Measurements from ENCODE around the gene BCL7A. TPM values are rescaled to one million over a fixed set of nuclear protein-coding genes. Genes with fewer than 3 reads are reported as not detected.

BCL7A gene
- total RNA-seq, 2 experiments from 2014 or later: 6.2 to 8.1 TPM

DNA sequence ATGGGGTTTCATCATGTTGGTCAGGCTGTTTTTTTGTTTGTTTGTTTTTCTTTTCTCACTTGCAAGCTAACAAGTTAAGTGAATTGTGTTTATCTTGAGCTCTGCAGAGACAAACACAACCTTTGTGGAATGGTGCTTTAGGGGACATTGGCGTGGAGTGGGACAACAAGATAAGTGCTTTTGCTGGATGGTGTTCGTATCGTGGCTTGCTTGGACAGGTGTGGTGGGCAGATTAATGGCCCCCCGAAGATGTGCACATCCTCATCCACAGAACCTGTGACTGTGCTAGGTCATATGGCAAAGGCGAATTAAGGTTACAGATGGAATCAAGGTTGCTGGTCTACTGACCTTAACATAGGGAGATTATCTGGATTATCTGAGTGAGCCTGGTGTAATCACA lies 63.9 kb downstream of the BCL7A start:
- CTCF ChIA-PET: interaction anchor here (0.9 to 4.3 kb wide), 6 partner anchors 13 to 37 kb away, joined by 3 to 29 read pairs (median 8); no protein-coding TSS in a partner anchor
- no peak for DNase-seq
- peak overlapping the region; percentile 52 for H3K4me3 Mint-ChIP-seq
- peak overlapping the region; percentile 90 for H3K27ac Mint-ChIP-seq
- H3K4me1 Mint-ChIP-seq (ENCODE audit: low read depth): peaks cover 88% of the 10 kb centered on the region
- POLR2A ChIA-PET: interaction anchor here (0.6 to 2.0 kb wide), 2 partner anchors 10 to 458 kb away, joined by 3 to 6 read pairs; no protein-coding TSS in a partner anchor
- H3K36me3 Mint-ChIP-seq (ENCODE audit: low read depth): peaks cover 65% of the 10 kb centered on the region
- H3K27me3 Mint-ChIP-seq (ENCODE audit: low read depth): no peaks in the 10 kb centered on the region
- no peaks in the 10 kb centered on the region for H3K9me3 Mint-ChIP-seq (ENCODE audit: insufficient read depth)
- no peak for ATAC-seq

DNA sequence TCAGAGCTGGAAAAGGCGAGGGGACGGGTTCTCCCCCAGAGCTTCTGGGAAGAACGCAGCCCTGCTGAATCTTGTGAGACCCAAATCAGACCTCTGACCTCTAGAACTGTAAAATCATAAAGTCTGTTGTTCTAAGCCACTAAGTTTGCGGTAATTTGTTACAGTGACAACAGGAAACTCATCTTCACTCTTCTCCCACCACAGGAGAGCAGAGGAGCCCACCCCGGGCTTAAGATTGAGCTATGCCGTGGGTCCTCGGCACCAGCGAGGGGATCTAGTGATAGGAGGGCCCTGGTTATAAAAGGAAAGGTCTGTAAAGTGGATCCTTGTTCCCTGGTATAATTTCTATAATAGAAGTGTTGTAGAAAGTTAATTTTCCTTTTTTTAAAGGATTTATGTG lies 64.4 kb downstream of the BCL7A start:
- ChIA-PET CTCF (interaction anchor here (0.9 to 4.3 kb wide), 6 partner anchors 12 to 37 kb away, joined by 3 to 29 read pairs (median 8); no protein-coding TSS in a partner anchor), POLR2A (interaction anchor here (0.6 to 2.0 kb wide), 3 partner anchors 10 to 459 kb away, joined by 3 to 6 read pairs (median 4); no protein-coding TSS in a partner anchor)
- ATAC-seq (peak; percentile 24), DNase-seq (no peak)
- H3K4me3 Mint-ChIP-seq: peak overlapping the region; percentile 52
- H3K27ac Mint-ChIP-seq: peak overlapping the region; percentile 90
- peaks cover 90% of the 10 kb centered on the region for H3K4me1 Mint-ChIP-seq (ENCODE audit: low read depth)
- H3K9me3 Mint-ChIP-seq (ENCODE audit: insufficient read depth): no peaks in the 10 kb centered on the region
- H3K27me3 Mint-ChIP-seq (ENCODE audit: low read depth): no peaks in the 10 kb centered on the region
- H3K36me3 Mint-ChIP-seq (ENCODE audit: low read depth): peaks cover 69% of the 10 kb centered on the region

DNA sequence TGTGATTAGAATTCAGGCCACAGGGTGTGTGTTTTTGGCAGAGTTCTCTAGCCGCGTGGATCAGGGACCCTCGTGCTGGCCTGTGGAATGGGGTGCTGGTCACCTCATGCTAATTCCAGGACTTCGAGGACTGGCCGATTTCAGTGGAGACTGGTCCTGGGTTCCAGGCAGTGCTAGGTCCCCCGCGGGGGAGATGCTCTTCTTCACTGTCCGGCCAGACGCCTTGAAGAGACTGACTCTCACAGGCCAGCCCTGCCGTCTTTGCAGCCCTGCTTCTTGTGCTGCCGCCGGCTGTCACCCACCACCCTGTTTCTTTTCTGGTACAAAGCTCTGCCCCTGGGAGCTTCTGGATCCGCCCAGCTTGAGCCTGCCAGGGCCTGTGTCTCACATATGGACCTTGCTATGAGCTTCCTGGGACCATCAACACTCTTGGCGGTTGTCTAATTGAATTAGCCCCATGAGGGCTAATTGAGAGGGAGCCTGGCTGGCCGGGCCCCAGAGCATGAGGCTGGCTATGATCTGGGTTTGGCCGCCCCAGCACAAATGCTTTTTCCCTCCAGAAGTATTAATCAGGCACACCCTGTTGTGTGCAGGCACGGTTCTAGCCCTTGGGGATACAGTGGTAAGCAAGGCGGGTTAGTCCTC lies 65.1 kb downstream of the BCL7A start:
- no peak overlapping the region for H3K4me3 Mint-ChIP-seq

DNA sequence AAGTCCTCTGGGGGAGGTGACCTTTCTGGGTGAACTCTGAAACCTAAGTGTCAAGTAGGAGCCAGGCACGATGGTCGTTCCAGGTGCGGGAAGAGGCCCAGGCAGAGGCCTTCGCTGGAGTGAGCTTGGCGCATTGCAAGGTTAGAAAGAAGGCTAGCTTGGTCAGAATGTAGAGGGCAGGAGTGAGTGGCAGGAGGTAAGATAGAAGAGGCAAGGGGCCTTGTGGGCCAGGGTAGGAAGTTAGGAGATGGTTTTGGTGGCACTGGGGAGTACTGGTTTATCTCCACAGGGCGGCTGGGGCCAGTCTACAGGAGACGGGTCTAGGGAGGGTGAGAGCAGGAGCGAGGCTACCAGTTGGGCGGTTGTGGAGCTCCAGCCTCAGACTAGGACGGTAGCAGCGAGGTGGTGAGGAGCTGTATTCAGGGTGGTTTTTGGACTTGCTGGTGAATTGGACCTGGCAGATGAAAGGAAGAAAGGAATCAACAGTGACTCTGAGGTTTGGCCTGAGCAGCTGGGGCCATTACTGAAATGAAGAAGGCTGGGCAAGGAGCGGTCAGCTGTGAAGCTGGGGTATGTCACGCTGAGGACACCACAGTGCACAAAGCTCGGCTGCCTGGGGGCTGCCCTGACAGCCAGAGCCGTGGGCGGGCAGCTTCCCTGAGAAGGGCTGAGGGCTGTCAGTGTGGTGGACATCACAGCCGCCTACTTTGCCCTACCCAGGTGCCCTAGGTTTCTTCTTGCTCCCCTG lies 65.9 kb downstream of the BCL7A start:
- ChIA-PET CTCF (interaction anchor here (1.2 to 4.3 kb wide), 6 partner anchors 10 to 35 kb away, joined by 3 to 29 read pairs (median 4); no protein-coding TSS in a partner anchor), POLR2A (interaction anchor here (1.1 to 2.0 kb wide), 4 partner anchors 8 to 35 kb away, joined by 3 to 6 read pairs (median 4); partner anchors contain the start of gene MLXIP)
- peaks cover 82% of the 10 kb centered on the region for H3K4me1 Mint-ChIP-seq (ENCODE audit: low read depth)
- ATAC-seq (no peak), DNase-seq (no peak)
- no peak overlapping the region for H3K4me3 Mint-ChIP-seq
- peak overlapping the region; percentile 43 for H3K27ac Mint-ChIP-seq
- no peaks in the 10 kb centered on the region for H3K27me3 Mint-ChIP-seq (ENCODE audit: low read depth)
- H3K9me3 Mint-ChIP-seq (ENCODE audit: insufficient read depth): no peaks in the 10 kb centered on the region
- peaks cover 69% of the 10 kb centered on the region for H3K36me3 Mint-ChIP-seq (ENCODE audit: low read depth)

More for the DNA sequence above, 65.1 kb downstream of the BCL7A start:
- H3K4me1 Mint-ChIP-seq (ENCODE audit: low read depth): peaks cover 90% of the 10 kb centered on the region
- peaks cover 67% of the 10 kb centered on the region for H3K36me3 Mint-ChIP-seq (ENCODE audit: low read depth)
- ChIA-PET POLR2A (interaction anchor here (1.0 to 2.0 kb wide), 2 partner anchors 9 to 12 kb away, joined by 4 to 6 read pairs; no protein-coding TSS in a partner anchor), CTCF (interaction anchor here (1.6 to 4.3 kb wide), 4 partner anchors 11 to 36 kb away, joined by 3 to 29 read pairs (median 9); no protein-coding TSS in a partner anchor)
- DNase-seq (no peak), ATAC-seq (no peak)
- H3K27me3 Mint-ChIP-seq (ENCODE audit: low read depth): no peaks in the 10 kb centered on the region
- peak overlapping the region; percentile 90 for H3K27ac Mint-ChIP-seq
- H3K9me3 Mint-ChIP-seq (ENCODE audit: insufficient read depth): no peaks in the 10 kb centered on the region

DNA sequence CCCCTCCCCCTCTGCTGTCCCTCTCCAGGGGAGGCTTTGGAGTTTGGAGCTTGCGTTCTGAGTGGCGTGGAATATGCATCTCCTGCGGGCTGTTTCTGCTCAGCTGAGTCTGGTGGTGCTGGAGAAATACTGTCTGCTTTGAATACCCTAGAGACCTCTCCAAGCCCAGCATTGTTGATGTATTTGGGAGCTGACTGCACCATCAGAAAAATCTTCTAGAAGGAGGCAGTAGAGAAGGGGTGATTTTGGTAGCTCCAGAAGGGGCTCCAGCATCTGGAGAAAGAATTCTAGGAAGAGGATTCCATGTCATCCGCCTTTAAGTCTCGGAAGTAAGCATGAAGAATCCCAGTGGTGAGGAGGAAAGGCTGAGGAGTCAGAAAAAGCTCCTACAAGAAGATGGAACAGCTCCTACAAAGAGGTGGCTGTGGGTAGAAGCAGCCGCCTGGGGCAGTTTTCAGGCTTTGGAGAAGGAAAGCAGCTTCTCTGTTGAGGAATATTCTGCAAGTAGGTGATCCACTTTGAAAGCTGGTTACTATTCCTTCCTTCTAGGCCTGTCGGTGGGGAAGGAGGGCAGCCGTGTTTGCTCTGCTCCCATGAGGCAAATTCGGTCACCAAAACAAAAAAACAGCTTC lies 66.6 kb downstream of the BCL7A start:
- ChIA-PET POLR2A (interaction anchor here (0.5 to 1.4 kb wide), 4 partner anchors 9 to 412 kb away, joined by 3 to 5 read pairs (median 4); partner anchors contain the start of gene MLXIP), CTCF (interaction anchor here (0.7 to 4.3 kb wide), 6 partner anchors 9 to 35 kb away, joined by 3 to 29 read pairs (median 4); no protein-coding TSS in a partner anchor)
- no peaks in the 10 kb centered on the region for H3K9me3 Mint-ChIP-seq (ENCODE audit: insufficient read depth)
- ATAC-seq: no peak
- H3K27me3 Mint-ChIP-seq (ENCODE audit: low read depth): no peaks in the 10 kb centered on the region
- peaks cover 63% of the 10 kb centered on the region for H3K36me3 Mint-ChIP-seq (ENCODE audit: low read depth)
- no peak for DNase-seq
- H3K4me3 Mint-ChIP-seq: no peak overlapping the region
- H3K27ac Mint-ChIP-seq: peak overlapping the region; percentile 35
- peaks cover 75% of the 10 kb centered on the region for H3K4me1 Mint-ChIP-seq (ENCODE audit: low read depth)

DNA sequence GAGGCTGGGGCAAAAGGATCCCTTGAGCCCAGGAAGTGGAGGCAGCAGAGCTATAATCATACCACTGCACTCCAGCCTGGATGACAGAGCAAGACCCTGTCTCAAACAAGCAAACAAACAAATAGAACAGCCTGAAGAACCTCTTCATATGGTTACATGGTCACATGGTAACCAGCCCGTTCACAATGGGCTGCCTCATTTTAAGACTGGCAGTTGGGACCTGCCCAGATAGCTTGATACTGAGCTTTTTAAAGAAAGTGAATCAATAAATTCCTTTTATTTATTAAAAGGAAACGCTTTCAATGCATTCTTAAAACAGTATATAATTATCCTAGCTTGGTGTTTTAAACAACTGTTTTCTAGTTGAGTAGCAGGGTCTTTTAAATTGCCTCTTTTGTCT lies 67.4 kb downstream of the BCL7A start:
- no peak for ATAC-seq
- CTCF ChIA-PET: interaction anchor here (0.7 to 4.3 kb wide), 8 partner anchors 9 to 1091 kb away, joined by 3 to 29 read pairs (median 4); no protein-coding TSS in a partner anchor
- POLR2A ChIA-PET: interaction anchor here (1.1 kb wide), 1 partner anchor 11 kb away, joined by 3 read pairs; the partner anchor contains the start of gene MLXIP
- no peak overlapping the region for H3K27ac Mint-ChIP-seq
- no peaks in the 10 kb centered on the region for H3K27me3 Mint-ChIP-seq (ENCODE audit: low read depth)
- H3K4me3 Mint-ChIP-seq: no peak overlapping the region
- H3K9me3 Mint-ChIP-seq (ENCODE audit: insufficient read depth): no peaks in the 10 kb centered on the region
- DNase-seq: no peak
- peaks cover 57% of the 10 kb centered on the region for H3K36me3 Mint-ChIP-seq (ENCODE audit: low read depth)
- peaks cover 68% of the 10 kb centered on the region for H3K4me1 Mint-ChIP-seq (ENCODE audit: low read depth)

DNA sequence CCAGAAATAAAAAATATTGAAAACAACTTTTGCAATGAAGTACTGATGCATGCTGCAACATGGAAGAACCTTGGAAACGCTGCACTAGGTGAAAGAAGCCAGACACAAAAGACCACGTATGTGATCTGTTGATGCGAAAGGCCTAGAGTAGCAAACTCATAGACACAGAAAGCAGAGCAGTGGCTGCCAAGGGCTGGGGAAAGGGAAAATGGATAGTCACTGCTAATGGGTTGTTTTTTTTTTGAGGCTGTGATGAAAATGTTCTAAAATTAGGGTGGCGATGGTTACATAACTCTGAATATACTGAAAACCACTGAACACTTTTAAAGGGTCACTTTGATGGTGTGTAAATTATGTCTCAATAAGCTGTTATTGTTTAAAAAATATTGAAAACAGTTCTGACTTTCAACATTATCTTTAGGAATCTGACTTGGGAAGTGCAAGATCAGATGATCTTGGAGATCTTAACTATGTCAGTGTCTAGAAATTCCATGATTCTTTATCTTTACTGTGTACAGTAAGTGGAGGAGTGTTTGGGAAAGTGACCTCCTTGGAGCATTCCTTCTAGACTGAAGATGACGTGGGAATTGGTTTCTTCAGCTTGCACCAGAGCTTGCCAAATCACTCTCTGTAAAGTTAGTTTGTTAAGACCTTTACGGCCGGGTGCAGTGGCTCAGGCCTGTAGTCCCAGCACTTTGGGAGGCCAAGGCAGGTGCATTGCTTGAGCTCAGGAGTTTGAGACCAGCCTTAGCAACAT lies 69.3 kb downstream of the BCL7A start:
- no peak for DNase-seq

DNA sequence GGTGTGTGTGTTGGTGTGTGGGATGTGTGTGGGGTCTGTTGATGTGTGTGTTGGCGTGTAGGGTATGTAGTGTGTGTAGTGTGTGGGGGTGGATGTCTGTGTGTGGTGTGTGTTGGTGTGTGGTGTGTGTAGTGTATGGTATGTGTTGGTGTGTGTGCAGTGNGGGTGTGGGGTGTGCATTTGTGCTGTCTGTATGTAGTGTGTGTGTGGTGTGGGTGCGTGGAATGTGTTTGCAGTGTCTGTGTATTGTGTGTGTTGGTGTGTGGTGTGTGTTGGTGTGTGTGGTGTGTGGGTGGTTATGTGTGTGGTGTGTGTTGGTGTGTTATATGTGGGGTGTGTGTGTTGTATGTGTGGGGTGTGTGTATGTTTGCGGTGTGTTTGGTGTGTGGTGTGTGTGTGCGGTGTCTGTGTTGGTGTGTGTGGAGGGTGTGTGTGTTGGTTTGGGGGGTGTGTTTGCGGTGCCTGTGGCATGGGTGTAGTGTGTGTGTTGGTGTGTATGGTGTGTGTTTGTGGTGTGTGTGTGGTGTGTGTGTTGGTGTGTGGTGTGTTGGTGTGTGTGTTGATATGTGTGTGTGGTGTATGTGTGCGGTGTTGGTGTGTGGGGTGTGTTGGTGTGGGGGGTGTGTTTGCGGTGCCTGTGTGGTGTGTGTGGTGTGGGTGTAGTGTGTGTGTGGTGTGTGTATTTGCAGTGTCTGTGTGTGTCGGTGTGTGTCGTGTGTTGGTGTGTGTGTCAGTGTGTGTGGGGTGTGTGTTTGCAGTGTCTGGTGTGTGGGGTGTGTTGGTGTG lies 71.6 kb downstream of the BCL7A start:
- no peaks in the 10 kb centered on the region for H3K9me3 Mint-ChIP-seq (ENCODE audit: insufficient read depth)
- H3K36me3 Mint-ChIP-seq (ENCODE audit: low read depth): peaks cover 28% of the 10 kb centered on the region
- ChIA-PET POLR2A (interaction anchor here (1.0 kb wide), 1 partner anchor 11 kb away, joined by 3 read pairs; no protein-coding TSS in a partner anchor), CTCF (no interaction called here)
- no peak overlapping the region for H3K4me3 Mint-ChIP-seq
- no peak overlapping the region for H3K27ac Mint-ChIP-seq
- no peak for DNase-seq
- ATAC-seq: no peak
- H3K4me1 Mint-ChIP-seq (ENCODE audit: low read depth): peaks cover 48% of the 10 kb centered on the region
- no peaks in the 10 kb centered on the region for H3K27me3 Mint-ChIP-seq (ENCODE audit: low read depth)

More for the DNA sequence above, 69.3 kb downstream of the BCL7A start:
- Mint-ChIP-seq H3K9me3 (ENCODE audit: insufficient read depth) (no peaks in the 10 kb centered on the region), H3K4me3 (no peak overlapping the region), H3K27me3 (ENCODE audit: low read depth) (no peaks in the 10 kb centered on the region), H3K27ac (peak overlapping the region; percentile 58), H3K4me1 (ENCODE audit: low read depth) (peaks cover 50% of the 10 kb centered on the region), H3K36me3 (ENCODE audit: low read depth) (peaks cover 41% of the 10 kb centered on the region)
- ChIA-PET CTCF (interaction anchor here (0.8 to 3.0 kb wide), 4 partner anchors 9 to 32 kb away, joined by 3 to 13 read pairs (median 7); no protein-coding TSS in a partner anchor), POLR2A (no interaction called here)
- ATAC-seq: no peak

DNA sequence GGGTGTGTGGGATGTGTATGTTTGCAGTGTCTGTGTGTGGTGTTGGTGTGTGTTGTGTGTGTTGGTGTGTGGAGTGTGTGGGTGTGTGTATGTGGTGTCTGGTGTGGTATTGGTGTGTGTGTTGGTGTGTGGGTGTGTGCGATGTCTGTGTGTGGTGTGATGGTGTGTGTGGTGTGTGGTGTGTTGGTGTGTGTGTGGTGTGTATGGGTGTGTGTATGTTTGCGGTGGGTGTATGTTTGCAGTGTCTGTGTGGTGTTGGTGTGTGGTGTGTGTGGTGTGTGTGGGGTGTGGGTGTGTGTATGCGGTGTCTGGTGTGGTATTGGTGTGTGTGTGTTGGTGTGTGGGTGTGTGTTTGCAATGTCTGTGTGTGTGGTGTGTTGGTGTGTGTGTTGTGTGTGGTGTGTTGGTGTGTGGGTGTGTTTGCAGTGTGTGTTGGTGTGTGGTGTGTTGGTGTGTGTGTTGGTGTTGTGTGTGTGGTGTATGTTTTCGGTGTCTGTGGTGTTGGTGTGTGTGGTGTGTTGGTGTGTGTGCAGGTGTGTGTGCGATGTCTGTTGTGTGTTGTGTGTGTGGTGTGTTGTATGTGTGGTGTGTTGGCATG lies 72.6 kb downstream of the BCL7A start:
- H3K4me1 Mint-ChIP-seq (ENCODE audit: low read depth): peaks cover 50% of the 10 kb centered on the region
- no peak for ATAC-seq
- CTCF ChIA-PET: no interaction called here
- peaks cover 25% of the 10 kb centered on the region for H3K36me3 Mint-ChIP-seq (ENCODE audit: low read depth)
- POLR2A ChIA-PET: no interaction called here
- no peak for DNase-seq
- H3K27me3 Mint-ChIP-seq (ENCODE audit: low read depth): no peaks in the 10 kb centered on the region
- H3K27ac Mint-ChIP-seq: no peak overlapping the region
- H3K9me3 Mint-ChIP-seq (ENCODE audit: insufficient read depth): no peaks in the 10 kb centered on the region
- no peak overlapping the region for H3K4me3 Mint-ChIP-seq

Data from activated CD8-positive, alpha-beta T cell treated with anti-CD3 and anti-CD28 coated beads, Interleukin-2, amount 10 ng/mL, durations not matched to agents 7 days and 5 days (primary cell).